K562 (cell line): ENCODE measurements around the gene AP1AR. TPM values are rescaled to one million over a fixed set of nuclear protein-coding genes. Genes with fewer than 3 reads are reported as not detected.

Experiments used
- ATAC-seq: fragments of 200-7000 bp; cut with Tn5 transposase; 3 replicates; pipeline ENCODE4 v1.9.1; 2020; ENCODE audit warnings: moderate library complexity
- BruUV-seq: library from RNA; stranded (reverse); fragments of 400-500 nt; replicated peaks from 2 replicates; lab custom pipeline; 2021; lab: Mats Ljungman, UMichigan
- CTCF ChIA-PET: fragments of 300-600 bp; formaldehyde crosslinking; extraction: SDS; loops from one replicate; lab custom pipeline; 2021; ENCODE audit warnings: low intra/inter-chr PET ratio; lab: Yijun Ruan, JAX
- POLR2A ChIA-PET: fragments of 300-600, 350-650 bp; sonication (Branson Sonifier 250); formaldehyde crosslinking; extraction: SDS; loops from one replicate; lab custom pipeline; 2021; ENCODE audit warnings: antibody characterized with exemption, inconsistent platforms; lab: Yijun Ruan, JAX
- DNase-seq, 4 experiments: peaks; one replicate each; pipeline versions ENCODE4 v3.0.0 to v3.0.0-alpha.2; 2011 to 2018; ENCODE audit warnings: low spot score in 3 of 4, mixed read lengths in 3 of 4; ENCODE audit errors: extremely low read depth in 1 of 4
- FAIRE-seq: peaks from 2 replicates; lab custom pipeline; 2011; peaks lifted over from hg19 to GRCh38; lab: Jason Lieb, UNC
- H2AFZ ChIP-seq: 2 replicates; pipeline ENCODE4 v1.6.0; 2011; ENCODE audit warnings: low read depth, low read length, control low read depth, inconsistent platforms
- H3K27ac ChIP-seq: fragments of 200-600 bp; 3 replicates; pipeline ENCODE4 v1.8.0; 2011; ENCODE audit warnings: low read depth, mild to moderate bottlenecking, control low read depth, inconsistent platforms, low read length, moderate library complexity, mixed read lengths; ENCODE audit errors: extremely low read depth
- H3K27me3 ChIP-seq, 2 experiments: fragments of 300-600 bp in 1 of 2; 2 replicates in 1 of 2; 3 replicates in 1 of 2; pipeline versions ENCODE4 v1.6.0 to v1.8.0; 2011; ENCODE audit warnings: inconsistent platforms in 2 of 2, low read length in 2 of 2, mild to moderate bottlenecking in 1 of 2, mixed read lengths in 1 of 2, moderate library complexity in 1 of 2; ENCODE audit not compliant: control insufficient read depth in 2 of 2, insufficient read depth in 2 of 2
- H3K36me3 ChIP-seq: fragments of 300-600 bp; 3 replicates; pipeline ENCODE4 v1.8.0; 2011; ENCODE audit warnings: mild to moderate bottlenecking, low read length, inconsistent platforms; ENCODE audit not compliant: control insufficient read depth, insufficient read depth
- H3K4me1 ChIP-seq, 2 experiments: fragments of 200-600 bp in 1 of 2; replicated peaks in 1 of 2; 2 replicates in 1 of 2; 3 replicates in 1 of 2; pipeline versions ENCODE4 v1.5.1 to v1.8.0; 2011; ENCODE audit warnings: inconsistent platforms in 2 of 2, low read length in 2 of 2, mild to moderate bottlenecking in 1 of 2, mixed read lengths in 1 of 2, moderate library complexity in 1 of 2; ENCODE audit not compliant: control insufficient read depth in 2 of 2, insufficient read depth in 2 of 2
- H3K4me2 ChIP-seq: 2 replicates; pipeline ENCODE4 v1.6.1; 2011; ENCODE audit warnings: low read length, control low read depth, inconsistent platforms, mixed read lengths; ENCODE audit not compliant: insufficient read depth
- H3K4me3 ChIP-seq: fragments of 200-600 bp; sonication (generic), shearing (Covaris generic); 2 replicates; pipeline ENCODE4 v1.5.1; 2016; ENCODE audit warnings: control low read depth, inconsistent platforms
- H3K79me2 ChIP-seq: fragments of 200-600 bp; 3 replicates; pipeline ENCODE4 v1.8.0; 2011; ENCODE audit warnings: low read length, inconsistent platforms; ENCODE audit not compliant: control insufficient read depth, insufficient read depth
- H3K9ac ChIP-seq, 2 experiments: 2 replicates each; pipeline versions ENCODE4 v1.6.0 to v1.6.1; 2011; ENCODE audit warnings: low read depth in 2 of 2, low read length in 2 of 2, control low read depth in 1 of 2, inconsistent platforms in 1 of 2, mild to moderate bottlenecking in 1 of 2, mixed read lengths in 1 of 2; ENCODE audit not compliant: insufficient read depth in 1 of 2
- H3K9me1 ChIP-seq: one replicate; pipeline ENCODE4 v1.6.0; 2011; ENCODE audit warnings: inconsistent platforms, mild to moderate bottlenecking, low read length, moderate library complexity; ENCODE audit not compliant: control insufficient read depth, insufficient read depth
- H3K9me3 ChIP-seq: replicated peaks from 2 replicates; pipeline ENCODE4 v1.5.1; 2011; ENCODE audit warnings: low read depth, low read length, inconsistent platforms; ENCODE audit not compliant: control insufficient read depth, insufficient read depth
- H4K20me1 ChIP-seq: replicated peaks from 2 replicates; pipeline ENCODE4 v1.6.1; 2011; ENCODE audit warnings: low read length, inconsistent platforms, mixed read lengths; ENCODE audit not compliant: control insufficient read depth, insufficient read depth
- BRCA1 ChIP-seq, 2 experiments: fragments of 450-650 bp in 1 of 2; sonication (generic) in 1 of 2; formaldehyde crosslinking in 1 of 2; IDR thresholded peaks; 2 replicates each; pipeline versions ENCODE4 v1.5.0 to v1.6.1; 2017 to 2020; ENCODE audit warnings: mild to moderate bottlenecking in 1 of 2, missing genetic modification reagents in 1 of 2
- BRF1 ChIP-seq: IDR thresholded peaks from 3 replicates; pipeline ENCODE4 v1.6.1; 2011; ENCODE audit warnings: borderline replicate concordance, mild to moderate bottlenecking; ENCODE audit not compliant: insufficient read length; ENCODE audit errors: extremely low read depth
- CREBBP ChIP-seq: IDR thresholded peaks from one replicate; pipeline ENCODE4 v1.6.1; 2012; ENCODE audit warnings: low read depth, mild to moderate bottlenecking, control low read depth, inconsistent platforms, low read length
- EP300 ChIP-seq: IDR thresholded peaks from 2 replicates; pipeline ENCODE4 v1.6.1; 2012; ENCODE audit warnings: low read length, improper control_type of control experiment
- GTF2B ChIP-seq: IDR thresholded peaks from 2 replicates; pipeline ENCODE4 v1.6.1; 2011; ENCODE audit not compliant: insufficient read length; ENCODE audit errors: extremely low read depth
- IRF1 ChIP-seq: sonication (generic); formaldehyde crosslinking; IDR thresholded peaks from 2 replicates; pipeline ENCODE4 v1.8.0; 2022; ENCODE audit warnings: missing genetic modification reagents, mild to moderate bottlenecking, borderline replicate concordance
- MCM2 ChIP-seq: fragments of 450-650 bp; IDR thresholded peaks from 2 replicates; pipeline ENCODE4 v1.6.1; 2017; ENCODE audit warnings: low read depth, mild to moderate bottlenecking
- NCOA1 ChIP-seq: fragments of 450-650 bp; IDR thresholded peaks from 2 replicates; pipeline ENCODE4 v1.6.1; 2016; ENCODE audit warnings: low read depth
- PHF21A ChIP-seq: fragments of 450-650 bp; IDR thresholded peaks from 2 replicates; pipeline ENCODE4 v1.6.1; 2017; ENCODE audit warnings: low read depth, borderline replicate concordance
- TAF7 ChIP-seq: fragments of 450-650 bp; IDR thresholded peaks from 2 replicates; pipeline ENCODE4 v1.6.1; 2016; ENCODE audit warnings: missing genetic modification characterization, missing compliant biosample characterization
- ZBTB1 ChIP-seq: sonication (generic); formaldehyde crosslinking; IDR thresholded peaks from 2 replicates; pipeline ENCODE4 v1.8.1; 2023; ENCODE audit warnings: missing genetic modification reagents, low read depth, mild to moderate bottlenecking, borderline replicate concordance
- ZFP30 ChIP-seq: fragments of 250-450 bp; sonication (Bioruptor Pico); IDR thresholded peaks from 2 replicates; pipeline ENCODE4 v1.8.0; 2022; ENCODE audit warnings: moderate library complexity, mild to moderate bottlenecking, inconsistent platforms, borderline replicate concordance
- ZNF143 ChIP-seq: sonication (generic); formaldehyde crosslinking; IDR thresholded peaks from 2 replicates; pipeline ENCODE4 v1.9.0; 2022; ENCODE audit warnings: mild to moderate bottlenecking, missing genetic modification reagents
- WGBS: fragments of 100-300 bp; shearing (Covaris generic); methylation state at CpG from one replicate; pipeline ENCODE4 v1.1.6; 2016; ENCODE audit warnings: low coverage, mixed read lengths; ENCODE audit not compliant: insufficient coverage; ENCODE audit errors: missing lambda C conversion rate; 5-methylcytosine and 5-hydroxymethylcytosine counted together
- in situ Hi-C: fragments of 300-500 bp; cut with MboI; formaldehyde crosslinking; loops from 4 replicates; pipeline ENCODE4 v1.15.0; 2018; ENCODE audit warnings: inconsistent platforms, mixed read lengths
- intact Hi-C: fragments of 100-400 bp; cut with micrococcal nuclease; formaldehyde crosslinking; loops from 2 replicates; pipeline ENCODE4 v1.14.2; 2022
- polyA plus RNA-seq, 8 experiments: library from polyadenylated mRNA; depleted of rRNA in 4 of 8; stranded (reverse) in 5 of 8; unstranded in 3 of 8; fragments of >200 nt; fragmentation: Nextera tagmentation in 2 of 8; fragmentation: Illumina TruSeq in 1 of 8; extraction: Ambion mirVana in 2 of 8; extraction: Trizol in 1 of 8; gene quantifications; 2 replicates each; pipeline versions ENCODE4 v1.2.1 to v1.2.3, GENCODE V29; 2011 to 2014; ENCODE audit warnings: inconsistent platforms in 1 of 8, missing spikeins in 1 of 8
- total RNA-seq, 7 experiments: library from RNA; depleted of rRNA in 6 of 7; stranded (reverse); fragments of >200 nt in 6 of 7; fragmentation: Illumina TruSeq in 2 of 7; extraction: Trizol in 2 of 7; gene quantifications; 2 replicates each; pipeline versions ENCODE4 v1.2.1 to v1.2.3, GENCODE V29; 2011 to 2021; ENCODE audit warnings: low replicate concordance in 1 of 7

The AP1AR gene
- total and polyA plus RNA-seq, 9 of the 15 experiments (the other 6 are each of a cell fraction or from before 2014, with no cell fraction given): 2.6 to 20.7 (median 12.2) TPM

- H3K9me3 ChIP-seq: no peaks in the 10 kb centered on the region
- ChIA-PET CTCF (interaction anchor here (0.5 kb wide), 1 partner anchor 18 kb away, joined by 3 read pairs; no protein-coding TSS in a partner anchor), POLR2A (interaction anchor here (0.5 kb wide), 1 partner anchor 8 kb away, joined by 3 read pairs; no protein-coding TSS in a partner anchor)
- TF ChIP-seq BRCA1 (IDR thresholded peaks at IDR 0.05): no peak
- no peak for TF ChIP-seq BRCA1 (CRISPR knock-in tag; IDR thresholded peaks at IDR 0.05)
- no peak for TF ChIP-seq TAF7 (tag)
- no peak for TF ChIP-seq PHF21A
- no peak for TF ChIP-seq ZNF143 (CRISPR knock-in tag)
- no peak for TF ChIP-seq NCOA1
- no peak for TF ChIP-seq CREBBP
- no peak for TF ChIP-seq ZFP30 (CRISPR knock-in tag)
- TF ChIP-seq GTF2B: no peak
- no peak for TF ChIP-seq MCM2
- TF ChIP-seq EP300: no peak
- TF ChIP-seq BRF1: no peak
- TF ChIP-seq IRF1 (CRISPR knock-in tag): no peak
- no peak for TF ChIP-seq ZBTB1
- intact Hi-C loops: no loop called here
- no peak overlapping the region for H3K4me2 ChIP-seq
- H3K27me3 ChIP-seq: no peaks in the 10 kb centered on the region
- BruUV-seq: no TSS peak
- H3K9ac ChIP-seq: no peak overlapping the region
- H3K36me3 ChIP-seq: peaks cover 11% of the 10 kb centered on the region; the same call in 2 of the 3 replicates
- no peaks in the 10 kb centered on the region for H3K9me1 ChIP-seq
- H2AFZ ChIP-seq: no peak overlapping the region
- no peak for DNase-seq
- no peak for FAIRE-seq
- 63% methylated on average over 7 of the region's 10 CpGs for WGBS
- H3K4me1 ChIP-seq: 0 out of 5 replicates have a peak, but pooled peaks cover 0 to 6% of the 10 kb centered on the region in 2 experiments
- ATAC-seq: no peak
- no peak overlapping the region for H3K4me3 ChIP-seq
- in situ Hi-C loops: no loop called here
- H4K20me1 ChIP-seq: peaks cover 4% of the 10 kb centered on the region; the same call in 1 of the 2 replicates
- H3K79me2 ChIP-seq: peaks cover 4% of the 10 kb centered on the region; the same call in 2 of the 3 replicates
- H3K27ac ChIP-seq: no peak overlapping the region
Observed at GRCh38 chr4:112279025-112279881, 47.7 kb downstream of the AP1AR start.
